ENCODE results near the gene MACROD1. TPM values are rescaled to one million over a fixed set of nuclear protein-coding genes. Genes with fewer than 3 reads are reported as not detected.

Gene MACROD1
- total and polyA plus RNA-seq, 2 donors (not counting 3 experiments of a cell fraction or from before 2014, with no cell fraction given), result 11.0 to 16.2 TPM

DNA sequence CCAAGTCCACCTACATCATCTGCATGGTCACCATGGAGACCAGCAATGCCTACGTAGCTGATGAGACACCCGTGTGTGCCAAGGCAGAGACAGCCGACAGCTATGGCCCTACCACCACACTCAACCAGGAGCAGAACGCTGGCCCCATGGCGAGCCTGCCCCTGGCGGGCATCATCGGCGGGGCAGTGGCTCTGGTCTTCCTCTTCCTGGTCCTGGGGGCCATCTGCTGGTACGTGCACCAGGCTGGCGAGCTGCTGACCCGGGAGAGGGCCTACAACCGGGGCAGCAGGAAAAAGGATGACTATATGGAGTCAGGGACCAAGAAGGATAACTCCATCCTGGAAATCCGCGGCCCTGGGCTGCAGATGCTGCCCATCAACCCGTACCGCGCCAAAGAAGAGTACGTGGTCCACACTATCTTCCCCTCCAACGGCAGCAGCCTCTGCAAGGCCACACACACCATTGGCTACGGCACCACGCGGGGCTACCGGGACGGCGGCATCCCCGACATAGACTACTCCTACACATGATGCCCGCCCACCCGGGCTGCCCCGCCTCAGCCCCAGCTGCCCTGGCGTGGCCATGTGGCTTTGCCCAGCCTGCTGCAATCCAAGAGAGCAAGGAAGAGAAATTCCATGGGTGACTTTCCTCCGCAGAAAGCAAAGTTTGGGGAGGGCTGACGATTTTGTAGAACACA, 48.0 kb downstream of the MACROD1 start:
- no peak overlapping the region for H2AFZ ChIP-seq (ENCODE audit: low read depth, low read length)
- H3K27me3 ChIP-seq (ENCODE audit: control insufficient read depth in 2 of 2, insufficient read depth in 2 of 2, low read length in 2 of 2), result no peaks in the 10 kb centered on the region
- no peak for FAIRE-seq
- DNase-seq (ENCODE audit: low read depth, low spot score), result no peak
- H3K36me3 ChIP-seq (ENCODE audit: control insufficient read depth in 2 of 2, extremely low read depth in 1 of 2, insufficient read depth in 2 of 2, low read length in 2 of 2), result no peaks in the 10 kb centered on the region
- no peak overlapping the region for H3K4me3 ChIP-seq (replicated peaks in 1 of 3; ENCODE audit: insufficient read depth in 1 of 3, low read depth in 1 of 3, low read length in 3 of 3)
- CTCF ChIA-PET, result no interaction called here
- BruUV-seq (replicated peaks), result no TSS peak
- H3K9ac ChIP-seq (replicated peaks; ENCODE audit: extremely low read depth, insufficient read depth, low read length), result no peak overlapping the region
- intact Hi-C loops (cut with micrococcal nuclease), result no loop called here
- H3K79me2 ChIP-seq (ENCODE audit: control insufficient read depth, insufficient read depth, low read length), result no peaks in the 10 kb centered on the region
- H3K9me1 ChIP-seq (replicated peaks; ENCODE audit: control insufficient read depth, extremely low read depth, insufficient read depth, low read length), result no peaks in the 10 kb centered on the region
- TF ChIP-seq FOS (IDR thresholded peaks at IDR 0.05; ENCODE audit: borderline replicate concordance, insufficient read depth, low read length), result no peak
- TF ChIP-seq, protein P1, sequence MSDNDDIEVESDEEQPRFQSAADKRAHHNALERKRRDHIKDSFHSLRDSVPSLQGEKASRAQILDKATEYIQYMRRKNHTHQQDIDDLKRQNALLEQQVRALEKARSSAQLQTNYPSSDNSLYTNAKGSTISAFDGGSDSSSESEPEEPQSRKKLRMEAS (IDR thresholded peaks at IDR 0.05; ENCODE audit: insufficient read depth, insufficient read length), result no peak
- TF ChIP-seq POLR2A (IDR thresholded peaks at IDR 0.05; ENCODE audit: low read depth, low read length), result no peak
- TF ChIP-seq, protein P2, sequence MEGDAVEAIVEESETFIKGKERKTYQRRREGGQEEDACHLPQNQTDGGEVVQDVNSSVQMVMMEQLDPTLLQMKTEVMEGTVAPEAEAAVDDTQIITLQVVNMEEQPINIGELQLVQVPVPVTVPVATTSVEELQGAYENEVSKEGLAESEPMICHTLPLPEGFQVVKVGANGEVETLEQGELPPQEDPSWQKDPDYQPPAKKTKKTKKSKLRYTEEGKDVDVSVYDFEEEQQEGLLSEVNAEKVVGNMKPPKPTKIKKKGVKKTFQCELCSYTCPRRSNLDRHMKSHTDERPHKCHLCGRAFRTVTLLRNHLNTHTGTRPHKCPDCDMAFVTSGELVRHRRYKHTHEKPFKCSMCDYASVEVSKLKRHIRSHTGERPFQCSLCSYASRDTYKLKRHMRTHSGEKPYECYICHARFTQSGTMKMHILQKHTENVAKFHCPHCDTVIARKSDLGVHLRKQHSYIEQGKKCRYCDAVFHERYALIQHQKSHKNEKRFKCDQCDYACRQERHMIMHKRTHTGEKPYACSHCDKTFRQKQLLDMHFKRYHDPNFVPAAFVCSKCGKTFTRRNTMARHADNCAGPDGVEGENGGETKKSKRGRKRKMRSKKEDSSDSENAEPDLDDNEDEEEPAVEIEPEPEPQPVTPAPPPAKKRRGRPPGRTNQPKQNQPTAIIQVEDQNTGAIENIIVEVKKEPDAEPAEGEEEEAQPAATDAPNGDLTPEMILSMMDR (IDR thresholded peaks at IDR 0.05; ENCODE audit: extremely low read depth in 1 of 2, insufficient read depth in 1 of 2, low read depth in 1 of 2, low read length in 2 of 2), result no peak
- no peak for TF ChIP-seq EZH2 (IDR thresholded peaks at IDR 0.05; ENCODE audit: borderline replicate concordance, low read depth, low read length, severe bottlenecking)
- TF ChIP-seq MYC (IDR thresholded peaks at IDR 0.05; ENCODE audit: low read depth, low read length), result no peak
- no peak for TF ChIP-seq POLR2AphosphoS5 (IDR thresholded peaks at IDR 0.05; ENCODE audit: insufficient read depth, low read depth, low read length)
- no peak for TF ChIP-seq GATA2 (IDR thresholded peaks at IDR 0.05; ENCODE audit: insufficient read depth, insufficient read length, low read depth, low read length)
- TF ChIP-seq JUN (IDR thresholded peaks at IDR 0.05; ENCODE audit: borderline replicate concordance, insufficient read depth, insufficient read length, low read depth), result no peak
- H4K20me1 ChIP-seq (replicated peaks; ENCODE audit: control insufficient read depth, extremely low read depth, insufficient read depth, low read length), result no peaks in the 10 kb centered on the region
- dilution Hi-C loops (cut with MboI; ENCODE audit: extremely low pct_ligation_motif_present, low sequenced_read_pairs), result no loop called here
- H3K4me2 ChIP-seq (ENCODE audit: insufficient read depth, low read length), result no peak overlapping the region
- H3K4me1 ChIP-seq (ENCODE audit: control insufficient read depth, extremely low read depth, insufficient read depth, low read length), result no peaks in the 10 kb centered on the region
- no peak overlapping the region for H3K27ac ChIP-seq (ENCODE audit: insufficient read depth, low read depth, low read length)
- POLR2A ChIA-PET, result no interaction called here
- H3K9me3 ChIP-seq (replicated peaks; ENCODE audit: control insufficient read depth, insufficient read depth, low read length), result no peaks in the 10 kb centered on the region

Measured in endothelial cell of umbilical vein (primary cell).